K562 (cell line): ENCODE measurements around the gene SGPP2. TPM values are rescaled to one million over a fixed set of nuclear protein-coding genes. Genes with fewer than 3 reads are reported as not detected.

Source experiments
- ATAC-seq: fragments of 200-7000 bp; cut with Tn5 transposase; 3 replicates; pipeline ENCODE4 v1.9.1; 2020; ENCODE audit warnings: moderate library complexity
- BruUV-seq: library from RNA; stranded (reverse); fragments of 400-500 nt; replicated peaks from 2 replicates; lab custom pipeline; 2021; lab: Mats Ljungman, UMichigan
- CTCF ChIA-PET: fragments of 300-600 bp; formaldehyde crosslinking; extraction: SDS; loops from one replicate; lab custom pipeline; 2021; ENCODE audit warnings: low intra/inter-chr PET ratio; lab: Yijun Ruan, JAX
- POLR2A ChIA-PET: fragments of 300-600, 350-650 bp; sonication (Branson Sonifier 250); formaldehyde crosslinking; extraction: SDS; loops from one replicate; lab custom pipeline; 2021; ENCODE audit warnings: antibody characterized with exemption, inconsistent platforms; lab: Yijun Ruan, JAX
- DNase-seq, 4 experiments: peaks; one replicate each; pipeline versions ENCODE4 v3.0.0 to v3.0.0-alpha.2; 2011 to 2018; ENCODE audit warnings: low spot score in 3 of 4, mixed read lengths in 3 of 4; ENCODE audit errors: extremely low read depth in 1 of 4
- FAIRE-seq: peaks from 2 replicates; lab custom pipeline; 2011; peaks lifted over from hg19 to GRCh38; lab: Jason Lieb, UNC
- H2AFZ ChIP-seq: 2 replicates; pipeline ENCODE4 v1.6.0; 2011; ENCODE audit warnings: low read depth, low read length, control low read depth, inconsistent platforms
- H3K27ac ChIP-seq: fragments of 200-600 bp; 3 replicates; pipeline ENCODE4 v1.8.0; 2011; ENCODE audit warnings: low read depth, mild to moderate bottlenecking, control low read depth, inconsistent platforms, low read length, moderate library complexity, mixed read lengths; ENCODE audit errors: extremely low read depth
- H3K27me3 ChIP-seq, 2 experiments: fragments of 300-600 bp in 1 of 2; 2 replicates in 1 of 2; 3 replicates in 1 of 2; pipeline versions ENCODE4 v1.6.0 to v1.8.0; 2011; ENCODE audit warnings: inconsistent platforms in 2 of 2, low read length in 2 of 2, mild to moderate bottlenecking in 1 of 2, mixed read lengths in 1 of 2, moderate library complexity in 1 of 2; ENCODE audit not compliant: control insufficient read depth in 2 of 2, insufficient read depth in 2 of 2
- H3K36me3 ChIP-seq: fragments of 300-600 bp; 3 replicates; pipeline ENCODE4 v1.8.0; 2011; ENCODE audit warnings: mild to moderate bottlenecking, low read length, inconsistent platforms; ENCODE audit not compliant: control insufficient read depth, insufficient read depth
- H3K4me1 ChIP-seq, 2 experiments: fragments of 200-600 bp in 1 of 2; replicated peaks in 1 of 2; 2 replicates in 1 of 2; 3 replicates in 1 of 2; pipeline versions ENCODE4 v1.5.1 to v1.8.0; 2011; ENCODE audit warnings: inconsistent platforms in 2 of 2, low read length in 2 of 2, mild to moderate bottlenecking in 1 of 2, mixed read lengths in 1 of 2, moderate library complexity in 1 of 2; ENCODE audit not compliant: control insufficient read depth in 2 of 2, insufficient read depth in 2 of 2
- H3K4me2 ChIP-seq: 2 replicates; pipeline ENCODE4 v1.6.1; 2011; ENCODE audit warnings: low read length, control low read depth, inconsistent platforms, mixed read lengths; ENCODE audit not compliant: insufficient read depth
- H3K4me3 ChIP-seq: fragments of 200-600 bp; sonication (generic), shearing (Covaris generic); 2 replicates; pipeline ENCODE4 v1.5.1; 2016; ENCODE audit warnings: control low read depth, inconsistent platforms
- H3K79me2 ChIP-seq: fragments of 200-600 bp; 3 replicates; pipeline ENCODE4 v1.8.0; 2011; ENCODE audit warnings: low read length, inconsistent platforms; ENCODE audit not compliant: control insufficient read depth, insufficient read depth
- H3K9ac ChIP-seq, 2 experiments: 2 replicates each; pipeline versions ENCODE4 v1.6.0 to v1.6.1; 2011; ENCODE audit warnings: low read depth in 2 of 2, low read length in 2 of 2, control low read depth in 1 of 2, inconsistent platforms in 1 of 2, mild to moderate bottlenecking in 1 of 2, mixed read lengths in 1 of 2; ENCODE audit not compliant: insufficient read depth in 1 of 2
- H3K9me1 ChIP-seq: one replicate; pipeline ENCODE4 v1.6.0; 2011; ENCODE audit warnings: inconsistent platforms, mild to moderate bottlenecking, low read length, moderate library complexity; ENCODE audit not compliant: control insufficient read depth, insufficient read depth
- H3K9me3 ChIP-seq: replicated peaks from 2 replicates; pipeline ENCODE4 v1.5.1; 2011; ENCODE audit warnings: low read depth, low read length, inconsistent platforms; ENCODE audit not compliant: control insufficient read depth, insufficient read depth
- H4K20me1 ChIP-seq: replicated peaks from 2 replicates; pipeline ENCODE4 v1.6.1; 2011; ENCODE audit warnings: low read length, inconsistent platforms, mixed read lengths; ENCODE audit not compliant: control insufficient read depth, insufficient read depth
- CSDE1 ChIP-seq, 2 experiments: fragments of 450-650 bp; IDR thresholded peaks; 2 replicates each; pipeline ENCODE4 v1.6.1; 2016; ENCODE audit warnings: mild to moderate bottlenecking in 1 of 2
- MECOM ChIP-seq: fragments of 250-450 bp; sonication (Bioruptor Pico); IDR thresholded peaks from 2 replicates; pipeline ENCODE4 v1.8.0; 2022; ENCODE audit warnings: inconsistent platforms
- RNF219 ChIP-seq: fragments of 250-450 bp; sonication (Bioruptor Pico); IDR thresholded peaks from 2 replicates; pipeline ENCODE4 v1.5.0; 2022; ENCODE audit warnings: mild to moderate bottlenecking
- SIN3A ChIP-seq, 2 experiments: fragments of 150-350 bp in 1 of 2; IDR thresholded peaks; 2 replicates each; pipeline ENCODE4 v1.6.1; 2011 to 2016; ENCODE audit warnings: borderline replicate concordance in 2 of 2, low read depth in 2 of 2, low read length in 2 of 2, mild to moderate bottlenecking in 2 of 2, moderate library complexity in 2 of 2; ENCODE audit not compliant: control insufficient read depth in 1 of 2
- ZKSCAN1 ChIP-seq: fragments of 150-350 bp; IDR thresholded peaks from 2 replicates; pipeline ENCODE4 v1.6.1; 2016; ENCODE audit warnings: low read depth, low read length
- ZNF324 ChIP-seq: fragments of 250-450 bp; sonication (Bioruptor Pico); IDR thresholded peaks from 2 replicates; pipeline ENCODE4 v1.4.0; 2020; ENCODE audit warnings: mild to moderate bottlenecking
- ZNF408 ChIP-seq: fragments of 250-450 bp; sonication (Bioruptor Pico); IDR thresholded peaks from 2 replicates; pipeline ENCODE4 v1.4.0; 2020; ENCODE audit warnings: low read depth, mild to moderate bottlenecking, moderate library complexity
- ZNF561 ChIP-seq: fragments of 450-650 bp; formaldehyde crosslinking; conservative IDR thresholded peaks from 2 replicates; pipeline ENCODE4 v1.4.0; 2020; ENCODE audit warnings: mild to moderate bottlenecking, moderate library complexity
- ZNF77 ChIP-seq: fragments of 250-450 bp; sonication (Bioruptor Pico); IDR thresholded peaks from 2 replicates; pipeline ENCODE4 v1.5.0; 2020
- WGBS: fragments of 100-300 bp; shearing (Covaris generic); methylation state at CpG from one replicate; pipeline ENCODE4 v1.1.6; 2016; ENCODE audit warnings: low coverage, mixed read lengths; ENCODE audit not compliant: insufficient coverage; ENCODE audit errors: missing lambda C conversion rate; 5-methylcytosine and 5-hydroxymethylcytosine counted together
- in situ Hi-C: fragments of 300-500 bp; cut with MboI; formaldehyde crosslinking; loops from 4 replicates; pipeline ENCODE4 v1.15.0; 2018; ENCODE audit warnings: inconsistent platforms, mixed read lengths
- intact Hi-C: fragments of 100-400 bp; cut with micrococcal nuclease; formaldehyde crosslinking; loops from 2 replicates; pipeline ENCODE4 v1.14.2; 2022
- polyA plus RNA-seq, 8 experiments: library from polyadenylated mRNA; depleted of rRNA in 4 of 8; stranded (reverse) in 5 of 8; unstranded in 3 of 8; fragments of >200 nt; fragmentation: Nextera tagmentation in 2 of 8; fragmentation: Illumina TruSeq in 1 of 8; extraction: Ambion mirVana in 2 of 8; extraction: Trizol in 1 of 8; gene quantifications; 2 replicates each; pipeline versions ENCODE4 v1.2.1 to v1.2.3, GENCODE V29; 2011 to 2014; ENCODE audit warnings: inconsistent platforms in 1 of 8, missing spikeins in 1 of 8
- total RNA-seq, 7 experiments: library from RNA; depleted of rRNA in 6 of 7; stranded (reverse); fragments of >200 nt in 6 of 7; fragmentation: Illumina TruSeq in 2 of 7; extraction: Trizol in 2 of 7; gene quantifications; 2 replicates each; pipeline versions ENCODE4 v1.2.1 to v1.2.3, GENCODE V29; 2011 to 2021; ENCODE audit warnings: low replicate concordance in 1 of 7

Gene SGPP2
- total and polyA plus RNA-seq, 9 of the 15 experiments (the other 6 are each of a cell fraction or from before 2014, with no cell fraction given): 0.01 to 0.04 TPM; not detected in 7

GRCh38 chr2:222440673-222441422, 16.5 kb downstream of the SGPP2 start:
- Histone ChIP-seq H3K4me2 (no peak overlapping the region), H3K27me3 (no peaks in the 10 kb centered on the region), H3K79me2 (no peaks in the 10 kb centered on the region), H3K9me1 (no peaks in the 10 kb centered on the region), H3K4me1 (no peaks in the 10 kb centered on the region), H3K4me3 (no peak overlapping the region)
- POLR2A ChIA-PET: interaction anchor here (1.0 kb wide), 1 partner anchor 76 kb away, joined by 3 read pairs; no protein-coding TSS in a partner anchor
- in situ Hi-C loops: no loop called here
- DNase-seq: no peak
- intact Hi-C loops: no loop called here
- TF ChIP-seq CSDE1 (IDR thresholded peaks at IDR 0.05) (no peak), ZNF408 (CRISPR knock-in tag) (no peak), MECOM (no peak), ZNF77 (CRISPR knock-in tag) (no peak), ZNF324 (CRISPR knock-in tag) (no peak), ZKSCAN1 (no peak), ZNF561 (no peak), SIN3A (IDR thresholded peaks at IDR 0.05; ENCODE audit: borderline replicate concordance in 2 of 2, control insufficient read depth in 1 of 2, low read depth in 2 of 2, low read length in 2 of 2) (no peak), RNF219 (CRISPR knock-in tag) (no peak)
- TF ChIP-seq, all 486 proteins: peak for 0
- ATAC-seq (no peak), FAIRE-seq (no peak)
- no peak overlapping the region for H3K27ac ChIP-seq
- H3K9ac ChIP-seq: no peak overlapping the region
- H3K36me3 ChIP-seq: no peaks in the 10 kb centered on the region
- WGBS: 0% methylated on average over 4 of the region's 4 CpGs
- H3K9me3 ChIP-seq: no peaks in the 10 kb centered on the region
- no peaks in the 10 kb centered on the region for H4K20me1 ChIP-seq
- no peak overlapping the region for H2AFZ ChIP-seq
- CTCF ChIA-PET: no interaction called here
- no TSS peak for BruUV-seq
